ENCODE results near the gene ARL4A.
"Not testable (repeated sequence)": the region's sequence is repeated elsewhere in the genome, so short reads cannot be mapped to it uniquely, and the experiment has no call there.

Gene ARL4A

GRCh38 chr7:12670000-12670729 is 17.3 kb upstream of the ARL4A start:
- DNase-seq = no peak

GRCh38 chr7:12670743-12671520 is 16.5 kb upstream of the ARL4A start:
- no peak for DNase-seq

GRCh38 chr7:12673436-12673835 is 14.0 kb upstream of the ARL4A start:
- not testable (repeated sequence) for DNase-seq

- DNase-seq = no peak
These were observed 13.4 kb upstream of the ARL4A start for GRCh38 chr7:12674053-12674452.

- DNase-seq = no peak
These were observed 12.6 kb upstream of the ARL4A start for GRCh38 chr7:12674861-12675260.

GRCh38 chr7:12683678-12684585 is 3.5 kb upstream of the ARL4A start:
- DNase-seq = no peak

GRCh38 chr7:12684733-12685132 is 2.7 kb upstream of the ARL4A start:
- DNase-seq = no peak

- peak in 2 of 4 experiments; percentile 9 for DNase-seq
These were observed 1.9 kb upstream of the ARL4A start for GRCh38 chr7:12685550-12685949.

GRCh38 chr7:12686234-12686890 is 1.1 kb upstream of the ARL4A start:
- peak; percentile 86 to 91 (median 88) for DNase-seq

GRCh38 chr7:12687718-12688171 is 312 bp downstream of the ARL4A start:
- DNase-seq = no peak

GRCh38 chr7:12688485-12689170 is 1.2 kb downstream of the ARL4A start:
- DNase-seq = not testable (repeated sequence)

- DNase-seq = no peak
These were observed 2.0 kb downstream of the ARL4A start for GRCh38 chr7:12689451-12689850.

- DNase-seq = no peak
These were observed 2.8 kb downstream of the ARL4A start for GRCh38 chr7:12690041-12690878.

GRCh38 chr7:12691388-12691787 is 4.0 kb downstream of the ARL4A start:
- not testable (repeated sequence) for DNase-seq

- DNase-seq = no peak
These were observed 4.6 kb downstream of the ARL4A start for GRCh38 chr7:12692035-12692434.

- no peak for DNase-seq
These were observed 5.2 kb downstream of the ARL4A start for GRCh38 chr7:12692479-12693259.

GRCh38 chr7:12694817-12695216 is 7.4 kb downstream of the ARL4A start:
- DNase-seq = no peak

GRCh38 chr7:12695965-12696364 is 8.5 kb downstream of the ARL4A start:
- DNase-seq = no peak

GRCh38 chr7:12699299-12699698 is 11.9 kb downstream of the ARL4A start:
- DNase-seq = no peak

- DNase-seq = no peak
These were observed 14.0 kb downstream of the ARL4A start for GRCh38 chr7:12701433-12701832.

All from activated naive CD4-positive, alpha-beta T cell (primary cell).